Fibroblast of skin of left biceps (primary cell): ENCODE results near the gene SCARF2.
"Not testable (repeated sequence)": the region's sequence is repeated elsewhere in the genome, so short reads cannot be mapped to it uniquely, and the experiment has no call there.

Source experiments
- DNase-seq, 2 experiments: peaks; one replicate each; pipeline ENCODE4 v3.0.0-alpha.2; 2013; ENCODE audit warnings: low read depth in 2 of 2

Gene SCARF2

DNA sequence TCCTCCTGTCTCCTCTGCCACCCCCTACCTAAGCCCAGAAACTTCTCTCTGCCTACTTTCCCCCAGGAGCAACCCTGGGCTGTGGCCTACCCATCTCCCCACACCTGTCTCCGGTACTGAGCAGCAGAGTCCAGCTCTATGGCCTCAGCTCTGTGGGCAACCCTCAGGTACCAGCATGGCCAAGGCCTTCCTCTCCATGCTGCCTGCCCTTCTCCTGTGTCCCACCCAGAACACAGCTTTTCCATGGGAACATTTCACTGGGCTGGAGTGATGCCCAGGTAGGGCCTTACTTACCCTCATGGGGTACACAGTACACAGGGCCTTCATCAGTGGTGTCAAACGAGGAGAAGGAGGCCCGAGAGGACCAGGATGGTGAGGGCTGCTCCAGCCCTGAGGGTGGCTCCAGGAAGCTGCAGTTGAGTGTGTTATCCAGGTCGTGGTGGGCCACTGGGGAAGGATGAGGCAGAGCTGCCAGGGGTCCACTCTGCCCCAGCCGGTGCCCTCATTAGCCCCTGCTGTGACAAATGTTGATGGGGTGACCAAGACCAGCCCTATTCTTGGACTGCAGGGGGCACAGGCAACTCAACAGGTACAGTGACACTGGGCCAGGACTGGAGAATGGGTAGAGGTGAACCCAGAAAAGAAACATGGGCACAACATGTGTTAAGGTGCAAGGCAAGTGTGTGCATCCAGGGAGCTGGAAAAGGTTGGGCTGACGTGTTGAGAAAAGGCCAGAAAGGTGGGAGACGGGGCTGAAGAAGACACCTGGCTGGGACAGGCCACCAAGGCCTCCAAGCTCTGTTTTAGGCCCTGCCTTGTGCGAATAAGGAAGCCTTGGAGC is 10.3 kb downstream of the SCARF2 start:
- DNase-seq = no peak

DNA sequence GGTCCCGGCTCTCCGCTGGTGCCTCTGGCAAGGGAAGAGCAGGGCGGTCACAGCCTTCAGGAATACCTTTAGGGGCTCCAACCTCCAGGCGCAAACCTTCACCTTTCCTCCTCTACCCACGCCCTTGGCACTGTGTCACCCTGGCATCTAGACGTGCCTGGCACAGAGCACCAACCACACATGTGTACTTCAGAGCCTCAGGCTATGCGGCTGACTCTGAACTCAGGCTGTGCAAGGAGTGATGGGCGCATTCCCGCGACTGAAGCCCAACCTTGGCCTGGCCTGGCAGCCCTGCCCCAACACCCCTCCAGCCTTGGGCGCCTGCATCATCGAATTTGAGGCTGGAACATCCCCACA is 11.4 kb downstream of the SCARF2 start:
- no peak for DNase-seq

DNA sequence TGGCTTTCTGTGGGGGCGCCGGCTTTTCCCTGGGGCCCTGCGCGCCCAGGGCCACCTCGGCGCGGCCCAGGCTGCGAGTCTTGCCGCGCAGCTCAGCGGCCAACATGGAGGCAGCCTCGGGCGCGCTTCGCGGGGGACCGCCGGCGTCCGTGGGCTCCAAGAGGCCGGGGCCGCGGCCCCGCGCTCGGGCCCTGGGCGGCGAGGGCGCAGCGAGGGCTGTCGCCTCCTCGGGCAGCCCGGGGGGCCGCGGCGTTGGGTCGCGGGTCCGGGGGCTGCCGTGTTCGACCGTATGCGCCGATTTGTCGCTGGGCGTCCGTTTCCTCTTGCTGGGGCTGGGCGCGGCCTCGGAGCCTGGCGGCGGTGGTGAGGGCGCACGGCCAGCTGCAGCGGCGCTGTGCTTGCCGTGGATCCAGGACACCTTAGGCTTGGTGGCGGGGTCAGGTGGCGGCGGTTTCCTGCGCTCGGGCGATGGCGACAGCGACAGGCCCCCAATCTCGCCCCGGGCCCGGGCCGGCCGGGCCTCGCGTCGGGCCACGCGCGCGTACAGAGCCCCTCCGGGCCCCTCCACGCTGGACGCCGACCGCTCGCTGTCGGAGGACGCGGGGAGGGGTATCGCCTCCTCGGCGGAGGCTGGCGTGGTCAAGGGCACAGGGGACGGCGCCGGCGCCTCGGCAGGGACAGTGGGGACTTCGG is 11.9 kb downstream of the SCARF2 start:
- no peak for DNase-seq

DNA sequence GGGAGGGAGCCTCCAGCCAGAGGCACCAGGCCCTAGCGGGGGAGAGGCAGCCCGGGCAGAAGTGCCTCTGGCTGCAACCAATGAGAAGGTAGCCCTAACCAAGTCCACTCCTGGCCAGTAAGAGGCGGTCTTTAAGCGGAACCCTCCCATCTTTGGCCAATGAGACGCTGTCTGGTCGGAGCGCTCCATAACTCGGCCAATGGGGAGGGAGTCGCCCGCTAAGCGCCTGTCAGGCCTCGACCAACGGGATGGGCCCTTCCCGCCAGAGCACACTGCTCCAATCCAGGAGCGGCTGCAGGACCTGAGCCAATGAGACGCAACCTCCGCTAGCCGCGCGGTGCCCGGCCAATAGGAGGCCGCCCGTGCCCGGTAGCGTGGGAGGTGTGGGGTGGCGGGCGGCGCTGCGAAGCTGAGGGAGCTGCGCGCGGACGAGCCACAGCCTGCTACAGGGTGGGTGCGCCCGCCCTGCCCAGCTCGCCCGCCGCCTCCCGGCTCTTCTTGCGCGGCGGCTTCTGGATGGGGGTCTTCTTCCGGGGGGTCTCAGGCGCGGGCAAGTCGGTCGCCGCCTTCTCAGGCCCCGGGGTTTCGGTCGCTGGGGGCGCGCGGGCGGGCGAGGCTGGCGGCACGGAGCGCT is 12.6 kb downstream of the SCARF2 start:
- no peak for DNase-seq

DNA sequence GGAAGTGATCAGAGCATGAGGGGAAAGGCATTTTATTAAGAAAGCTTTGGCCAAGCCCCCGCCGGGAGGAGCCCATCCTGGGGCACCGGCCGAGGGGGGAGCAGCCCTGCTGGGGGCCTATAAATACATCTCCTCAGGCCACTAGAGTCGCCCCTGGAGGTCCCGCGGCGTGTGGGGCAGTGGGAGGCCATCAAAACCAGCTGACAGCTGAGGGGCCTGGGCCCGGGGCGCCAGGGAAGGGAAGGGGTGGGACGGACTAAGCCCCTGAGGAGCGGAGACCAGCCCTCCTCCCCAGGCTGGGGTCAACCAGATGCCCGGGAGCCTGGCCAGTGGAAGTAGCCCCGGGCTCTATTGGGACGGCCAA is 13.1 kb downstream of the SCARF2 start:
- no peak for DNase-seq

DNA sequence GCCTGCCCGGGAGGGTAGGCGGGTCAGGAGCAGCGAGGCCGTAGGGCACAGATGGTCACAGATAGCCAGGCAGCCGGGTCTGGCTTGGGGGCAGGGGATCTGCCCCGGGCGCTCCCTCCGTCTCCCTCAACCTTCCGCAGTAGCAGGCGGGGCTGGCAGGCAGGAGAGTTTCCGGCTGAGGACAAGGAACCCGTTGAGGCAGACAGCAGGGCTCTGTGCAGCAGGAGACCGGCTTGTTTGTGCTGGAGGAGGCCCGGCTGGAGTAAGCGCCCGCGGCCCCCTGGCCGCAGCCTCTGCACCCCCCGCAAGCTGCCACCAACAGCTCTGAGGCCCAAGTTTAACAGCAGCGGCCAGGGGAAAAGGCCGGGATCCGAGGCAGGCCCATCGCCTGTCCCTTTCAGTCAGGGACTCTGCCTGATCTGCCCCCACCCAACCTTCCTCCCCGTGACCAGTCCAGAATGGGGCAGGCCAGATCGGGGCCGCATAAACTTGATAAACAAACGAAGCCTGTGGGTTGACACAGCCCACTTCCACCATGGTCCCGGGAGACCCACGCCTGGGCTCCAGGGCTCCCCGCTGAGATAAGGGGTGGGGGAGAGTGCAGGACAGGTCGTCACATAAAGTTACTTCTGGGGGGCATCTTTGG is 13.6 kb downstream of the SCARF2 start:
- DNase-seq = no peak

DNA sequence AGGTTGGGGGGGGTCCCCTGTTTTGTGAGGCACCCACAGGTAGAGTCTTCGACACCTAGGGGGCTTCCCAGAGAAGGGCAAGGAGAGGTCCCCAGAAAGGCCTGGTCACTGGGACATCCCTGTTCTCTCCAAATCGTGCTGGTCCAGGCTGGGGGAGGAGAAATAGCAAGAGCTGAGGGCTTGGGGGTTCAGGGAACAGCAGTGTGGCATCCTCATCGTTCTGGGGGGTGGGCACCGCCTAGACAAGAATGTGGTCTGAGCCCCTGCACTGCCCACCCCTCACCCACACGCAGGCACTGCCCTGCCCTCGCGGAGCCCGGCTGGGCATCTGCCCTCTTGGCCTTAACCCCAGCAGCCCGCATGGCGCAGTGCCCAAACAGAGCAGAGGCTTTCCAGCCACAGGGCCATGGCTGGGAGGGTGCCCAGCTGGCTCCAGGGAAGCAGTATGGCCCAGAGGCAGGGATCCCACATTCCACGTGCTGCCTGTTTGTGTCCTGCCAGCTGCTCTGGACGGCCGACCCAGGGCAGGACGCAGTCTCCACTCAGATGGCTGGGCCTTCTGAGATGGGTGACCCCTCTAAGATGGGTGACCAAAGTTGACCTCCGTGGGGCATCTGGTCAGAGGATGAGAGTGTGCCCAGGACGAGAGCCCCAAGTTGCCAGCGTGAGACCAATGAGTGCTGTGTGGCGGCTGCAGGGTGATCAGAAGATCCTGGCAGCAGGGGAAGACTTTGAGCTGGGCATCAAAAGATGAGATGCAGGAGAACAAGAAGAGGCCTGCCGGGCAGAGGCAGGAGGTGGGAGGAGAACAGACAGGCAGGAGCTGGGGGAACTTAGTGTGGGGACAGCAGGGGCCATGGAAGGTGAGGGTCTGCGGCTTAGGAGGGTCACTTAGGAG is 14.4 kb downstream of the SCARF2 start:
- no peak for DNase-seq

DNA sequence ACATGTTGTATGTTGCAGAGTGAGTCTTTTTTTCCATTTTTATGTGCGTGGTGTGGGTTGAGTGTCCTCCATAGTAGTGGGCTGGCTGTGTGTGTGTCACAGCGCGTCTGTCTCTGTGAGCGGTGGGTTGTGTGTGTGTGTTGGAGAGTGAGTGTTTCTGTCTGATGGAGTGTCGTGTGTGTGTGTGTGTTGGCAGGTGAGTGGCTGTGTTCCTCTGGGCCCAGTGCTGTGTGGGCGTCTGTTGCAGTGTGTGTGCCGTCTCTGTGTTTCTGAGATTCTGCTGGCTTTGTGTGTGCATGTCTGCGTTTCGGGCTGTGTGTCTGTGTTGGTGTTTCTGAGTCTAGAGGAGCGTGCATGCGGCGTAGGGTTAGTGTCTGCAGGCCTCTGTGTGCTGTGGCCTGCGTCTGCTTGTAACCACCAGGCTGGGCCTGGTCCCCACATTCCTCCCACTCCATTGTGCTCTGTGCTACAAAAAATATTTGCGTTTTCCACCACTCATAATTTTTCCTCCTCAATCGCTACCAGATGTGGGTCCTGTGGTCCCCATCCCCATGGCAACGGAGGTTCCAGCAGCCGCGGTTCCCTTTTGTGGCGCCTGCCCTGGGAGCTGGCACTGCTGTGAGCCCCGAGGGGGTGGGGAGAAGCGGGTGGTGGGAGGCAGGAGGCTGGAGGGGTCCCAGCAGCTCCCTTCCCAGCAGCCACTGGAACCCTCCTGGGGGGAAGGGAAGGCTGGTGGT is 15.2 kb downstream of the SCARF2 start:
- peak; percentile 70 to 72 for DNase-seq

DNA sequence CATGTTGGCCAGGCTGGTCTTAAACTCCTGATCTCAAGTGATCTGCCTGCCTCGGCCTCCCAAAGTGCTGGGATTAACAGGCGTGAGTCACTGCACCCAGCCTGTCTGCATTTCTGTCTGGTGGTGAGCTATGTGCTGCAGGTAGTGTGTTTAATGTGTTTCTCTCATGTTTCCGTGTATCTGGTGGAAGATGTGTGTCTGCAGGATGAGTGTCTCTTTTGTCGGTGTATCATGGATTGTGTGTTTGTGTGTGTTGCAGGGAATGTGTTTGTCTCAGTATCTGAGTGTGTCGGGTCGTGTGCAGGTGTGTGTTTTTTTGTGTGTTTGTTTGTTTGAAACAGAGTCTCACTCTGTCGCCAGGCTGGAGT is 16.1 kb downstream of the SCARF2 start:
- DNase-seq = no peak

DNA sequence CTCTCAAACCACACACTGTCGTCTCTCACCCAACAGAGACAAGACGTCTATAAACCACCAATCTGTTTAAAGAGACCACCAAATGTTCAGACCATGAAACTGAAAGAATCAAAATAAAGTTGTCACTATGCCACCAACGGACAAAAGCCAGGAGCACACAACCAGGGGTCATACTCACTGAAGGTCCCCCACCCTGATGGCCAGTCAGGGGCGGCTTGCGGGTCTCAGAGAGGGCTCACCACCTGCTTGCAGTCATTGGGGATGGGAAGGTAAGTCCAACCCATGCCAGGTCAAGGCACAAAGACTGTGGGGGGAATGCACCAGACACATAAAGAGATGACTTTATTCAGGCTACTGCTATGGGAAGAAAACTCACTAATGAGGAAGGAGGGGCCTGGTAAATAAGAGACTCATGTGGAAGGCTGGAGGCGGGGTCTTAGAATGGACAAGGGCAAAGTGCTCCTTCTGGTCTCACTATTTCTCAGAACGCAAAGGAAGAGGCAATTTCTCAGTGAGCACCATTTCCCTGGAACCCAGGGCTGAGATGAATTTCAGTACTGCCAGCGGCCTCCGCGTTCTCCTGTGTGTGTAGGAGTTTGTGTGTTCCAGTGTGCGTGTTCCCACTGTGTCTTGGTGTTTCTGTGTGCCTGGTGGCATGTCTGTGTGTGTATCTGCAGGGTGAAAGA is 17.3 kb downstream of the SCARF2 start:
- no peak for DNase-seq

DNA sequence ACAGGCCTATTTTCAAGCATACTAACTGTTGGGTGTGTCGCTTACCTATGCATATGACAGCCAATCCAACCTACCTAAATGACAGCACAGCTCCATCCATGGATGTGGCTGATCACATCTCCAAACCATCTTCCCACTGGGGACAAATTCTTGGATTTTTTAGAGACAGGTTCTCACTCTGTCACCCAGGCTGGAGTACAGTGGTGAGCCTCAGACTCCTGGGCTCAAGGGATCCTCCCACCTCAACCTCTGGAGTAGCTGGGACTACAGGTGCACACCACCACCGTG is 18.0 kb downstream of the SCARF2 start:
- no peak for DNase-seq

DNA sequence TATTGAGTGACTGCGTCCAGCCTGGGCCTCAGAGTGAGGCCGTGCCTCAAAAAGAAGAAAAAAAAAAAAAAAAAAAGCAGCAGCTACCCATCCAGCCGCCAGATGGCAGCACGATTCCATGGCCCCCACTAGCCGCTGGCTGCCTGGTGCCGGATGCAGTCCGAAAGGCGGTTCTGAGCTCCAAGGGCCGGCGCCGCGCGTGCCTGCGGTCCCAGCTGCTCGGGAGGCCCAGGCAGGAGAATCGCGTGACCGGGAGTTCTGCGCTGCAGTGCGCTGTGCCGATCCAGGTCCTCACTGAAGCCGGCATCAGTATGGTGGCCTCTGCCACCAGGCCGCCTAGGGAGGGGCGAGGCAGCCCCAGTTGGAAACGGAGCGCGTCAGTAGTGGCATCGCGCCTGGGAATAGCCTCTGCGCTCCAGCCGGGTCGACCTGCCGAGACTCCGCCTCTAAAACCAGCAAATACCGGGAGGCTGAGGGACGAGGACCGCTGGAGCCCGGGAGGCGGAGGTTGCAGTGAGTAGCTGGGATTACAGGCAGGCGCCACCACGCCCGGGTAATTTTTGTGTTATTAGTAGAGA is 19.3 kb downstream of the SCARF2 start:
- peak; percentile 42 to 59 for DNase-seq

DNA sequence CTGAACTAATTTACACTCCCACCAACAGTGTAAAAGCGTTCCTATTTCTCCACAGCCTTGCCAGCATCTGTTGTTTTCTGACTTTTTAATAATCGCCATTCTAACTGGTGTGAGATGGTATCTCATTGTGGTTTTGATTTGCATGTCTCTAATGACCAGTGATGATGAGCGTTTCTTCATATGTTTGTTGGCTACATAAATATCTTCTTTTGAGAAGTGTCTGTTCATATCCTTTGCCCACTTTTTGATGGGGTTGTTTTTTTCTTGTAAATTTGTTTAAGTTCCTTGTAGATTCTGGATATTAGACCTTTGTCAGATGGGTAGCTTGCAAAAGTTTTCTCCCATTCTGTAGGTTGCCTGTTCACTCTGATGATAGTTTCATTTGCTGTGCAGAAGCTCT is 21.9 kb downstream of the SCARF2 start:
- DNase-seq = not testable (repeated sequence)

DNA sequence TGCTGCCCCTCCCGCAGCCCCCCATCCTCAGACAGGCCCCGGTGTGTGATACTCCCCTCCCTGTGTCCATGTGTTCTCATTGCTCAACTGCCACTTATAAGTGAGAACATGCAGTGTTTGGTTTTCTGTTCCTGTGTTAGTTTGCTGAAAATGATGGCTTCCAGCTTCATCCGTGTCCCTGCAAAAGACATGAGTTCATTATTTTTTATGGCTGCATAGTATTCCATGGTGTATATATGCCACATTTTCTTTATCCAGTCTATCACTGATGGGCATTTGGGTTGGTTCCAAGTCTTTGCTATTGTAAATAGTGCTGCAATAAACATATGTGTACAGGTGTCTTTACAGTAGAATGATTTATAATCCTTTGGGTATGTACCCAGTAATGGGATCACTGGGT is 22.4 kb downstream of the SCARF2 start:
- DNase-seq = not testable (repeated sequence)

DNA sequence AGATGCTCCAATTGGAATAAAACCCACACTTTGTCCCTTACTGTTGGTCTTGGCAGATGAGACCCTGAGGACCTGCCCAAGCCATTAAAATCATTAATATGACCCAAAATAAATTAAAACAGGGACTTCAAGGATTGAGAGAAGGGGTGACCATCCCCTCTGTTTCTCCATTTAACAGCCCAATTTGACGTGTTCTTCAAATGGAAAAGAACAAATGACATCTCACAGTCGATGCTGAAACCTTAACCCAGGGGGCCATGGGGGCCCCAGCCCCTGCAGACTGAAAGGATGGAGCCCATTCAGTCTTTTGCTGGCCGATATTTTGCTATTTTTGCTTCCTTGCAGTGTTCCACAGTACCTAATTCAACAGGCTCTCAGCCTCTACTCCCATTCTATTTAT is 23.2 kb downstream of the SCARF2 start:
- DNase-seq = no peak

DNA sequence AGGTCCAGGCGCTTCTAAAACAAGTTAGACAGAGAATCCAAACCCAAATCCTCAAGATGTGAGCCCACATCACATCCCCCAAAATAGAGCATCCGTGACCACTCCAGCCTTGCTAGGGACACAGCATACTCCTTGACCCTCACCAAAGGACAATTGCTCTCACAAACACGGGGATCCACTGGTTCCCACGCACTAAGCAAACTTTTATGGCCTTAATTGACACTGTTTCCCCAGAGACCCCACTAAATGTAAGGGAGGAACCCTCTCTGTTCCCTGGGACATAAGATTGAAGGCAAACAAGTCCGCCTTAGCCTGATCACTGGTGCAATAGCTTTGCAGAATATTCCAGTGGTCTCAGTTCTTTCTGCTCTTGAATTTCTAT is 23.6 kb downstream of the SCARF2 start:
- no peak for DNase-seq

DNA sequence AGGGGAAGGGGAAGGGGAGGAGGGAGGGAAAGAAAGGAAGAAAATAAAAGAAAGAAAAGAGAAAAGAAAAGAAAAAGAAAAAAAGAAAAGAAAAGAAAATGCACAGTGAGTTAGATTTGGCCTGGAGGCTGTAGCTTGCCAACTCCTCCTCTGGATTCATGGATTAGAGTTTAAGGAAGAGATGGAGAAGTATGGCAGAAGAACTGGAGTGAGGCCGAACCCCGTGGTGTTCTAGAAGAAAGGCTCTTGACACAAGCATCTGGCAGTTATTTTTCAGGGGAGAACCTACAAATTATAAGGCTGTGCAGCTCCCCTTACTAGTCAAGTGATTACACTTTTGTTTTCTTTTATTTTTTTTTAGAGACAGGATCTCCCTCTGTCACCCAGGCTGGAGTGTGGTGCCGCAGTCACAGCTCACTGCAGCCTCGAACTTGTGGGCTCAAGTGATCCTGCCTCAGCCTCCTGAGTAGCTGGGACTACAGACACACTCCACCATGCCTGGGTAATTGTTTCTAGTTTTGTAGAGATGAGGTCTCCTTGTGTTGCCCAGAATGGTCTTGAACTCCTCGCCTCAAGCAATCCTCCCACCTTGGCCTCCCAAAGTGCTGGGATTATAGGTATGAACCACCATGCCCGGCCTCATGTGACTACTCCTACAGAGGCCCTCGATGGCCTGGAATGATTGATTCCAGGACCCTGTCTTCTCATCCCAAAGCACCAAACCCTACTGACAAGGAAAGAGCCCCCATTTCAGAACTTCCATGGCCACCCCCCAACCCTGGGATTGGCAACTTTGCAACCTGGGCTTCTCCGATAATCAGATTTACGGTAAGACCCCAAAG is 24.2 kb downstream of the SCARF2 start:
- DNase-seq = no peak

DNA sequence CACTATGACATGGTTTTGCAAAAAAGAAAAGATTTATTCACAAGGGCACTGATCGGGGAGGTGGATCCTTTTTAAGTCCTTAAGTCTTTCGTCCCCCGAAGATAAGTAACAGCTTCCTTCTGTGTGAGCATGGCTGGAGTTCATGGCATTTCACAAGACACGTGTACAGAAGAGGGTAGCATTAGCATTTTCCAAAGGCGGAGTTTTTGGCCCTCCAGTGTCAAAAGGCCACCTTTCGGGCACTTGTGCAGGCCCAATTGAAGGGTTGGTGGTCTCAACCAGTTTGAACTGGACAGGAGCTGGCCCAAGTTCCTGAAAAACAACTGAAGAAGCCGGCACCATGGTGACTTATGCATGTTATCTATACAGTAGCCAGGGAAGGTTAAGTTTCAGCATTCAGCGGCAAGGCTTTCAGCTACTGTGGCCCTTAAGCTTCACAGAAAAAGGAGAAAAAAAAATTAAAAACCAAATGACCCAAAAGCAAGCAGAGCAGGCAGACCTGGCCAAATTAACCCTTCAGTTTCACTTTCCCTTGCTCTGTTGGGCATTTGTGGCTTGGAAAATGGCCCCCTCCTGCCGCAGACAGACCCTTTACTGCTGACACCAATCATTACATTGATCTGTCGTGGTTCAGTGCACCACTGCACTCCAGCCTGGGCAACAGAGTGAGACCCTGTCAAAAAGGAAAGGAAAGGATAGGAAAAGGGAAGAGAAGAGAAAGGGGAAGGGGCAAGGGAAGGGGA is 25.0 kb downstream of the SCARF2 start:
- no peak for DNase-seq

DNA sequence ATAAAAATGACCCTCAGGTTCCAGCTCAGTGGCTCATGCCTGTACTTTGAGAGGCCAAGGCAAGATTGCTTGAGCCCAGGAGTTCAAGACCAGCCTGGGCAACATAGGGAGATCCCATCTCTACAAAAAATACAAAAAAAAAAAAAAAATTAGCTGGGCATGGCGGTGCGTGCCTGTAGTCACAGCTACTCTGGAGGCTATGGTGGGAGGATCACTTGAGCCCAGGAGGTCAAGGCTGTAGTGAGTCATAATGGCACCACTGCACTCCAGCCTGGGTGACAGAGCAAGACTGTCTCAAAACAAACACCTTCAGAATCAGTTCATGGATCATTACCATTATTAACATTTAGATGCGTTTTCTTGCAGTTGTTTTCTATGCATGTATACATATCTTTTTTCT is 28.2 kb downstream of the SCARF2 start:
- DNase-seq = not testable (repeated sequence)
